Gastroesophageal sphincter (tissue), 3 donors: ENCODE results near the gene PDE5A.

ENCODE experiments used
- CTCF ChIP-seq, 4 experiments: fragments of 200-600 bp in 2 of 4; fragments of 450-650 bp in 2 of 4; sonication (generic) in 1 of 4; IDR thresholded peaks; one replicate each; pipeline ENCODE4 v1.5.1; 2017 to 2019; ENCODE audit warnings: antibody characterized with exemption in 4 of 4, mild to moderate bottlenecking in 2 of 4, moderate library complexity in 2 of 4
- POLR2A ChIP-seq, 2 donors: fragments of 450-650 bp; IDR thresholded peaks; one replicate each; pipeline ENCODE4 v1.6.1; 2017; ENCODE audit warnings: antibody characterized with exemption in 2 of 2, mild to moderate bottlenecking in 2 of 2, moderate library complexity in 1 of 2

- no peak for TF ChIP-seq CTCF (IDR thresholded peaks at IDR 0.05)
- no peak for TF ChIP-seq POLR2A (IDR thresholded peaks at IDR 0.05)
Measured at GRCh38 chr4:119489305-119489704, 139.3 kb downstream of the PDE5A start.
